GM08714 (cell line): ENCODE results near the gene GRM4.

Source experiments
- H3K4me3 ChIP-seq: fragments of 200-500 bp; sonication (Bioruptor generic); 2 replicates; pipeline ENCODE4 v1.5.1; 2014; ENCODE audit warnings: mild to moderate bottlenecking, low read length, inconsistent platforms
- ZNF274 ChIP-seq: IDR thresholded peaks from 2 replicates; pipeline ENCODE4 v1.6.1; 2012; ENCODE audit warnings: mild to moderate bottlenecking, low read depth, low read length

The GRM4 gene

GRCh38 chr6:34098045-34098936 lies 47.6 kb downstream of the GRM4 start:
- TF ChIP-seq ZNF274, result no peak
- H3K4me3 ChIP-seq, result no peak overlapping the region

GRCh38 chr6:34096814-34097213 lies 49.1 kb downstream of the GRM4 start:
- TF ChIP-seq ZNF274, result no peak
- H3K4me3 ChIP-seq, result no peak overlapping the region

DNA sequence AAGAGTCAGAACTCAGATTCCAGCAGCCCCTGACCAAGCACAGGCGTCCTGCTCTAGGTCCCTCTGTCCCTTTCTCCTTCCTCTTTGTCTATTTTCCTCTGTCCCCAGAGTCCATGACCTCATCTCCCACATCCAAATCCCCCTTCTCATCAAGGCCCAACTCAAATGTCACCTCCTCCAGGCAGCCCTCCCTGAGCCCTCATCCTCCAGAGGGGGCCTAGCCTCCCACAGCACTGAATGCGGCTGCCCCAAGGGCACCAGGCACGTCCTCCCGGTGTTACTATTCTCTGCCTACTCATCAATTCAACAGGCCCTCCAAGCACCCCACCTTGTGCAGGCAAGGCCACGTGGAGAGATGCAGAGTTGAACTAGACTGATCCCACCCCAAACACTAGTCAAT lies 49.7 kb downstream of the GRM4 start:
- TF ChIP-seq ZNF274, result no peak

GRCh38 chr6:34095741-34096140 lies 50.1 kb downstream of the GRM4 start:
- TF ChIP-seq ZNF274, result no peak
- H3K4me3 ChIP-seq, result no peak overlapping the region

More for the DNA sequence above, 49.7 kb downstream of the GRM4 start:
- no peak overlapping the region for H3K4me3 ChIP-seq

GRCh38 chr6:34095136-34095505 lies 50.8 kb downstream of the GRM4 start:
- no peak for TF ChIP-seq ZNF274
- no peak overlapping the region for H3K4me3 ChIP-seq

DNA sequence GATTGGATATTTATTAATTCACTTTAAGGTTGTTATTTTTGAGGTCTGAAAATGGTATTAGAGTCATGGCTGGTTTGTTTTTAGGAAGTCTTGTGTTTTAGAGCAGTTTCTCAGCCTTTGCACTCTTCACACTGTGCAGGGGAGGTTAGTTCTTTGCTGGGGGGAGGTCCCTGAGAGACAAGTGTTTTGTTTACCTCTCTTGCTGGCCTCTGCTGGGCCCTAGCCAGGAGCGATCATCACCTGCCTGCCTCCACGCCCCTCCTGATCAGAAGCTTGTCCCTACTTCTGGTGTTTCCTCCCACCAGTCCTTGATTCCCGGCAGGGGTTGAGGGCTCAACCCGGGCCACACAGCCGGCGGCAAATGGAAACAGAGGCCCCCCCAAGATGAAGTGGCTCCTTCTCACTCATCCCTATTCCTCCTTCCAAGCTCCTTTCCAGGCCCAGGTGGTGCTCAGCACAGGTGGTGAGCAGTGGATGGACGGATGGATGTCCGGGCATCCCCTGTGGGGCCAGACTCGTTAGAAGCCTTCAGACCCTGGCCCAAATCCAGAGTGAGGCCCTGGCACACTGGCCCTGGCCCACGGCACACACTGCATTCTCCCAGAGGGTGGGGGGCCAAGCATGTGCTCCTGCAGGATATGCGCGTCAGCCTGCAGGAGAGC lies 51.3 kb downstream of the GRM4 start:
- no peak for TF ChIP-seq ZNF274
- H3K4me3 ChIP-seq, result no peak overlapping the region

GRCh38 chr6:34093854-34094430 lies 51.9 kb downstream of the GRM4 start:
- no peak for TF ChIP-seq ZNF274
- no peak overlapping the region for H3K4me3 ChIP-seq

DNA sequence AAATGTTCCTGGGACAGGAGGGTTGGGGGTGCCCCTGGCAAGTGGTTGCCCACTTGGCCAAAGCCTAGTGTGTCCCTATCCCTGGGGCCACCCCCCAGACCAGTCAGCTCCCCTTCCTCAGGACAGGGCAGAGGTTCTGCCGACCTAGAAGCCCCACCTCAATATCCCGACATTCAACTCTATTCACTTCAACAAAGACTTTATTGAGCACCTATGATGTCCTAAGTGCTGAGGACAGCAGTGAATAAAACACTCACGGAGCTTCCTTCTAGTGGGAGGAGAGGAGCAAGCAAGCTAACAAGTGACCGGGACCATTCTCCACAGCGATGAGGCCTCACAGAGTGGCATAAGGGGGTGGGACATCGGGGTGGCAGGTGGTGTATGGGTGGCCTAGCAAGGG lies 52.7 kb downstream of the GRM4 start:
- no peak overlapping the region for H3K4me3 ChIP-seq
- TF ChIP-seq ZNF274, result no peak

GRCh38 chr6:34092631-34093030 lies 53.3 kb downstream of the GRM4 start:
- no peak overlapping the region for H3K4me3 ChIP-seq
- TF ChIP-seq ZNF274, result no peak

DNA sequence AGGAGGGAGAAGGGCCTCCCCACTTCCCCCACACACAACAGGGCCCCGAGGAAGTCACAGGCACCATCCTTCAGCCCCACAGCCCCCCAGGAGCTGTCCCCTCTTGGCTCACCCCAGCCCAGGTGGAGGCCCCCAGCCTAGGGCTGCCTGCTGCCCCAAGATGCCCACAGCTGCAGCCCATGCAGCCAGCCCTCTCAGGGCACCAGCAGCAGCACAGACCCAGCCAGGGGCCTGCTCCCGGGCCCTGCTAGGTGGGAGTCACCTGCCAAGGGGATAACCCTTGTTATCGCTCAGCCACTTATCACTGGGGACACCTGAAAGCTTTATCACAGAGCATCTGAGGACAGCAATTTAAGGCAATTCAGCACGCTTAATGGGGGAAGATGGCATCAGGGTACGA lies 55.0 kb downstream of the GRM4 start:
- TF ChIP-seq ZNF274, result no peak
- no peak overlapping the region for H3K4me3 ChIP-seq

DNA sequence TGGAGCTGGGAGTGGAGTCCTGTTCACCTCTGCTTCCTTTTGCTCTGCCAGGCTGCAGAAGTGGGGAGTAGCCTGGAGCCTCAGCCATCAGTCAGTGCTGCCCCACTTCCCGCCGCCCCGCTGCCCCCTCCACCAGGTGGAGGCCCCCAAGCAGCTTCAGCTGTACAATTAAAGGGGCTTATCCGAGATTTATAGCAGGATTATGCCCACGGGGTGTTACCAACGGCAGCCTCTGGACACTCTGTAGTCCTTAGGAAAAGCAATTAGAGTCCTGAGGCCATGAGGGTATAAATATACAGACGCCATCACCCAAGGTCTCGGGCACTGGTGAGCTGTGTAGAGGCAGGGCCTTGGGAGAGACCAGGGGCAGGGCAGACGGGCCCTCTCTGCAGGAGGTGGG lies 55.4 kb downstream of the GRM4 start:
- no peak overlapping the region for H3K4me3 ChIP-seq
- TF ChIP-seq ZNF274, result no peak

GRCh38 chr6:34086558-34086957 lies 59.3 kb downstream of the GRM4 start:
- no peak for TF ChIP-seq ZNF274
- H3K4me3 ChIP-seq, result no peak overlapping the region

- TF ChIP-seq ZNF274, result no peak
- no peak overlapping the region for H3K4me3 ChIP-seq
These were observed 60.3 kb downstream of the GRM4 start for GRCh38 chr6:34085453-34086170.

DNA sequence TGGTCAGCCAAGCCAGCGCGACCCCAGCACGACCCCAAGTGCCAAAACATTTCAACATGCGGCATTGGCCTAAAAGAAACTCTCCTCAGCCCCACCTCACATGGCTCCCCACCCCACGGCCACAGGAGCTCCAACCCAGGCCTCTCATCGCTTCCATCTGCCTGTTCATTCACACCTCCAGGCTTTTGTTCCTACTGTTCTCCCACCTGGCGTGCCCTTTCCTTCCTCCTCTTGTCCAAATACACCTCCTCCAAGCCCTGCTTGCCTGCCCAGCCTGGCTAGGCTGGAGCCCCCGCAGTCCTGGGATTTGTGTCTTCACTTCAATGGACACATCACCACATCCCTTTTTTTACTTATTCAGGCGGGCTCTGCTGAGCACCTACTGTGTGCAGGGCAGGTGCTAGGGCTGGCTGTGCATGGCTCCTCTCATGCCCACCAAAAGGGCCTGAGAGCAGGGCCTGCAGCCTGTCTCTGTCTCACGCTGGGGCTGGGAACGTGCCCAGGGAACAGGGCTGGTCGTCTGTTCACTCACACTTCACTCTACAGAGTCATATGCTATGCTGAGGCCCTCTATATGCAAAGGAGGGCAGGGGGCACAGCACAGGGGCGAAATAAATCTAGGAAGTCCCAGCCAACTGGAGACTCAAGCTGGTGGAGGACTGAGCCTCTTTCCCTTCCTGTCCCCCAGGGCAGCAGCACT lies 61.1 kb downstream of the GRM4 start:
- TF ChIP-seq ZNF274, result no peak
- no peak overlapping the region for H3K4me3 ChIP-seq
